IMR-90 (cell line): ENCODE results near the gene EVA1A. TPM values are rescaled to one million over a fixed set of nuclear protein-coding genes. Genes with fewer than 3 reads are reported as not detected.

Source experiments
- ATAC-seq: fragments of 200-7000 bp; cut with Tn5 transposase; 2 replicates; pipeline ENCODE4 v1.9.1; 2020; ENCODE audit warnings: low read depth, mild to moderate bottlenecking, moderate library complexity
- BruUV-seq: library from RNA; stranded (reverse); fragments of 400-500 nt; replicated peaks from 2 replicates; lab custom pipeline; 2021; lab: Mats Ljungman, UMichigan
- CTCF ChIA-PET: fragments of 300-600 bp; formaldehyde crosslinking; extraction: SDS; loops from one replicate; lab custom pipeline; 2021; ENCODE audit warnings: antibody characterized with exemption; lab: Yijun Ruan, JAX
- POLR2A ChIA-PET: fragments of 300-600 bp; sonication (Branson Sonifier 250); formaldehyde crosslinking; loops from one replicate; lab custom pipeline; 2022; ENCODE audit warnings: antibody characterized with exemption; ENCODE audit not compliant: unreplicated experiment; lab: Charles Lee
- DNase-seq: peaks from one replicate; pipeline ENCODE4 v3.0.0; 2013
- H2AFZ ChIP-seq: replicated peaks from 2 replicates; pipeline ENCODE3; 2013; ENCODE audit warnings: low read length, mild to moderate bottlenecking; ENCODE audit not compliant: poor library complexity
- H2AK5ac ChIP-seq: 2 replicates; pipeline ENCODE4 v1.6.1; 2013; ENCODE audit warnings: low read depth, low read length, inconsistent platforms
- H2AK9ac ChIP-seq: replicated peaks from 2 replicates; pipeline ENCODE3; 2013; ENCODE audit warnings: mild to moderate bottlenecking, low read depth, low read length, moderate library complexity; ENCODE audit not compliant: poor library complexity
- H2BK120ac ChIP-seq: 2 replicates; pipeline ENCODE4 v1.6.1; 2013; ENCODE audit warnings: low read depth, low read length, inconsistent platforms
- H2BK15ac ChIP-seq: 3 replicates; pipeline ENCODE4 v1.6.1; 2013; ENCODE audit warnings: low read depth, low read length, inconsistent platforms
- H2BK20ac ChIP-seq: 2 replicates; pipeline ENCODE4 v1.6.1; 2013; ENCODE audit warnings: low read depth, mild to moderate bottlenecking, inconsistent platforms, low read length, moderate library complexity
- H2BK5ac ChIP-seq: 2 replicates; pipeline ENCODE4 v1.6.1; 2013; ENCODE audit warnings: mild to moderate bottlenecking, low read depth, low read length, inconsistent platforms; ENCODE audit not compliant: poor library complexity, severe bottlenecking
- H3K14ac ChIP-seq: replicated peaks from 2 replicates; pipeline ENCODE4 v1.6.1; 2013; ENCODE audit warnings: low read depth, low read length, inconsistent platforms
- H3K18ac ChIP-seq: 2 replicates; pipeline ENCODE4 v1.6.1; 2013; ENCODE audit warnings: low read depth, low read length, control low read depth
- H3K23ac ChIP-seq: 2 replicates; pipeline ENCODE4 v1.6.1; 2013; ENCODE audit warnings: low read depth, low read length, inconsistent platforms
- H3K27ac ChIP-seq: 2 replicates; pipeline ENCODE4 v1.5.1; 2013; ENCODE audit warnings: mild to moderate bottlenecking, control low read depth, low read length; ENCODE audit not compliant: insufficient read depth
- H3K27me3 ChIP-seq: 2 replicates; pipeline ENCODE4 v1.6.1; 2013; ENCODE audit warnings: low read length; ENCODE audit not compliant: control insufficient read depth, insufficient read depth
- H3K36me3 ChIP-seq: 2 replicates; pipeline ENCODE4 v1.6.1; 2013; ENCODE audit warnings: low read length, mixed read lengths; ENCODE audit not compliant: control insufficient read depth, insufficient read depth
- H3K4ac ChIP-seq: 2 replicates; pipeline ENCODE4 v1.6.1; 2013; ENCODE audit warnings: low read depth, low read length, inconsistent platforms
- H3K4me1 ChIP-seq: 2 replicates; pipeline ENCODE4 v1.6.1; 2013; ENCODE audit warnings: low read length, mixed read lengths; ENCODE audit not compliant: control insufficient read depth, insufficient read depth
- H3K4me2 ChIP-seq: 2 replicates; pipeline ENCODE4 v1.6.1; 2013; ENCODE audit warnings: low read depth, mild to moderate bottlenecking, control low read depth, low read length, moderate library complexity
- H3K4me3 ChIP-seq: 2 replicates; pipeline ENCODE4 v1.5.1; 2013; ENCODE audit warnings: low read depth, mild to moderate bottlenecking, control low read depth, low read length, moderate library complexity; ENCODE audit not compliant: insufficient read depth
- H3K56ac ChIP-seq: 2 replicates; pipeline ENCODE4 v1.6.1; 2013; ENCODE audit warnings: low read length, inconsistent platforms; ENCODE audit not compliant: insufficient read depth; ENCODE audit errors: extremely low read depth
- H3K79me1 ChIP-seq, 2 experiments: 2 replicates each; pipeline ENCODE4 v1.6.1; 2013; ENCODE audit warnings: low read length in 2 of 2, inconsistent platforms in 1 of 2, low read depth in 1 of 2
- H3K9ac ChIP-seq: 2 replicates; pipeline ENCODE4 v1.6.1; 2013; ENCODE audit warnings: low read depth, low read length, control low read depth
- H3K9me1 ChIP-seq: 2 replicates; pipeline ENCODE4 v1.6.1; 2013; ENCODE audit warnings: low read length, inconsistent platforms; ENCODE audit not compliant: insufficient read depth
- H3K9me3 ChIP-seq: 2 replicates; pipeline ENCODE4 v1.6.1; 2013; ENCODE audit warnings: low read length; ENCODE audit not compliant: control insufficient read depth, insufficient read depth
- H4K20me1 ChIP-seq: 2 replicates; pipeline ENCODE4 v1.6.1; 2013; ENCODE audit warnings: low read length, inconsistent platforms; ENCODE audit not compliant: insufficient read depth
- H4K5ac ChIP-seq: 2 replicates; pipeline ENCODE4 v1.6.1; 2013; ENCODE audit warnings: mild to moderate bottlenecking, low read depth, low read length, control low read depth
- H4K8ac ChIP-seq, 2 experiments: 2 replicates each; pipeline ENCODE4 v1.6.1; 2013; ENCODE audit warnings: low read depth in 2 of 2, low read length in 2 of 2, control low read depth in 1 of 2, inconsistent platforms in 1 of 2
- H4K91ac ChIP-seq: 2 replicates; pipeline ENCODE4 v1.6.1; 2013; ENCODE audit warnings: low read depth, low read length, inconsistent platforms; ENCODE audit not compliant: insufficient read depth
- CEBPB ChIP-seq: IDR thresholded peaks from 2 replicates; pipeline ENCODE4 v1.6.1; 2012; ENCODE audit warnings: low read depth, low read length, improper control_type of control experiment
- CHD1 ChIP-seq: IDR thresholded peaks from 2 replicates; pipeline ENCODE4 v1.6.1; 2012; ENCODE audit warnings: low read depth, low read length, improper control_type of control experiment
- CTCF ChIP-seq: conservative IDR thresholded peaks from 2 replicates; pipeline ENCODE4 v1.5.1; 2012; ENCODE audit warnings: mild to moderate bottlenecking, low read depth, low read length, improper control_type of control experiment
- FOS ChIP-seq: fragments of 150-350 bp; IDR thresholded peaks from 2 replicates; pipeline ENCODE4 v1.6.1; 2016; ENCODE audit warnings: low read depth, low read length
- MAFK ChIP-seq: IDR thresholded peaks from 2 replicates; pipeline ENCODE4 v1.6.1; 2012; ENCODE audit warnings: low read depth, low read length, improper control_type of control experiment
- MAZ ChIP-seq: IDR thresholded peaks from 2 replicates; pipeline ENCODE4 v1.6.1; 2012; ENCODE audit warnings: low read depth, mild to moderate bottlenecking, low read length, improper control_type of control experiment, moderate library complexity, borderline replicate concordance
- MXI1 ChIP-seq: IDR thresholded peaks from 2 replicates; pipeline ENCODE4 v1.6.1; 2012; ENCODE audit warnings: low read depth, mild to moderate bottlenecking, low read length, moderate library complexity, borderline replicate concordance
- NFE2L2 ChIP-seq: fragments of 150-350 bp; IDR thresholded peaks from 2 replicates; pipeline ENCODE4 v1.6.1; 2016; ENCODE audit warnings: low read depth, mild to moderate bottlenecking, low read length
- POLR2A ChIP-seq: IDR thresholded peaks from 2 replicates; pipeline ENCODE4 v1.6.1; 2012; ENCODE audit warnings: mild to moderate bottlenecking, low read depth, low read length
- RAD21 ChIP-seq: IDR thresholded peaks from 2 replicates; pipeline ENCODE4 v1.6.1; 2012; ENCODE audit warnings: low read length, improper control_type of control experiment
- RCOR1 ChIP-seq: IDR thresholded peaks from 2 replicates; pipeline ENCODE4 v1.6.1; 2012; ENCODE audit warnings: mild to moderate bottlenecking, low read length, improper control_type of control experiment; ENCODE audit not compliant: insufficient replicate concordance
- RFX5 ChIP-seq: IDR thresholded peaks from 2 replicates; pipeline ENCODE4 v1.8.0; 2012; ENCODE audit warnings: low read depth, mild to moderate bottlenecking, low read length, moderate library complexity
- SMC3 ChIP-seq: fragments of 150-350 bp; IDR thresholded peaks from 2 replicates; pipeline ENCODE4 v1.6.1; 2016; ENCODE audit warnings: low read depth, mild to moderate bottlenecking, antibody characterized with exemption, low read length, moderate library complexity
- WGBS, 2 experiments: methylation state at CpG; one replicate each; pipeline versions ENCODE4 v1.1.5 to v1.1.7; 2013; ENCODE audit warnings: missing lambda C conversion rate in 2 of 2; ENCODE audit not compliant: insufficient read length in 1 of 2; ENCODE audit errors: extremely low coverage in 2 of 2; 5-methylcytosine and 5-hydroxymethylcytosine counted together
- dilution Hi-C: fragments of 300-500 bp; cut with HindIII; formaldehyde crosslinking; loops from one replicate; pipeline ENCODE4 v1.14.3; 2018; ENCODE audit warnings: low sequenced_read_pairs; ENCODE audit not compliant: unreplicated experiment
- in situ Hi-C: fragments of 300-500 bp; cut with MboI; formaldehyde crosslinking; loops from 3 replicates; pipeline ENCODE4 v1.14.3; 2019; ENCODE audit warnings: low sequenced_read_pairs, inconsistent platforms, mixed read lengths
- intact Hi-C: fragments of 100-400 bp; cut with micrococcal nuclease; formaldehyde crosslinking; loops from 2 replicates; pipeline ENCODE4 v1.10.0; 2022
- polyA plus RNA-seq, 3 experiments: library from polyadenylated mRNA; depleted of rRNA; stranded (reverse); fragments of >200 nt; gene quantifications; 2 replicates each; pipeline ENCODE4 v1.2.3, GENCODE V29; 2012; ENCODE audit warnings: low replicate concordance in 1 of 3
- total RNA-seq: library from RNA; depleted of rRNA; stranded (reverse); fragments of >200 nt; gene quantifications from 2 replicates; pipeline ENCODE4 v1.2.3, GENCODE V29; 2012
- TF ChIP-seq, protein P1 (sequence below): fragments of 150-350 bp; IDR thresholded peaks from 2 replicates; pipeline ENCODE4 v1.6.1; 2017; ENCODE audit warnings: mild to moderate bottlenecking, antibody characterized with exemption, low read length, low read depth
- TF ChIP-seq, protein P2 (sequence below): fragments of 150-350 bp; IDR thresholded peaks from 2 replicates; pipeline ENCODE4 v1.6.1; 2016; ENCODE audit warnings: low read depth, mild to moderate bottlenecking, low read length, moderate library complexity, borderline replicate concordance

EVA1A gene
- total and polyA plus RNA-seq, 2 of the 4 experiments (the other 2 are of a cell fraction) = 54.5 to 93.7 TPM

- H3K18ac ChIP-seq = no peak overlapping the region
- BruUV-seq = no TSS peak
- H3K4me3 ChIP-seq = no peak overlapping the region
- no peak overlapping the region for H2BK15ac ChIP-seq
- no peak overlapping the region for H2BK120ac ChIP-seq
- no peak overlapping the region for H2BK20ac ChIP-seq
- no peak overlapping the region for H2BK5ac ChIP-seq
- H3K4me2 ChIP-seq = no peak overlapping the region
- no peak overlapping the region for H3K23ac ChIP-seq
- H3K4me1 ChIP-seq = peaks cover 1% of the 10 kb centered on the region; the same call in 1 of the 2 replicates
- H3K9ac ChIP-seq = no peak overlapping the region
- no peak overlapping the region for H3K14ac ChIP-seq
- no peak overlapping the region for H4K5ac ChIP-seq
- H3K27ac ChIP-seq = no peak overlapping the region
- H3K9me1 ChIP-seq = no peaks in the 10 kb centered on the region
- no peak overlapping the region for H2AK9ac ChIP-seq
- no peaks in the 10 kb centered on the region for H3K9me3 ChIP-seq
- POLR2A ChIA-PET = interaction anchor here (1.0 kb wide), 1 partner anchor 172 kb away, joined by 3 read pairs; no protein-coding TSS in a partner anchor
- H2AFZ ChIP-seq = no peak overlapping the region
- intact Hi-C loops = no loop called here
- no CpG with 5 or more reads among the region's 14 CpGs for WGBS, 2 experiments
- H3K4ac ChIP-seq = no peak overlapping the region
- H4K91ac ChIP-seq = no peak overlapping the region
- no peak overlapping the region for H4K8ac ChIP-seq
- H3K36me3 ChIP-seq = no peaks in the 10 kb centered on the region
- H4K20me1 ChIP-seq = no peaks in the 10 kb centered on the region
- in situ Hi-C loops = no loop called here
- H3K27me3 ChIP-seq = peaks cover 40% of the 10 kb centered on the region
- DNase-seq (peak; percentile 85), ATAC-seq (peak; percentile 88)
- dilution Hi-C loops = loop anchor here (25.0 kb wide), 1 partner anchor 178 kb away; the partner anchor contains the start of gene MRPL19
- no peak overlapping the region for H3K56ac ChIP-seq
- CTCF ChIA-PET = interaction anchor here (2.5 kb wide), 1 partner anchor 168 kb away, joined by 7 read pairs; no protein-coding TSS in a partner anchor
- H3K79me1 ChIP-seq = no peaks in the 10 kb centered on the region
- H2AK5ac ChIP-seq = no peak overlapping the region
- TF ChIP-seq RCOR1 = no peak
- no peak for TF ChIP-seq NFE2L2
- no peak for TF ChIP-seq CTCF
- TF ChIP-seq, protein P1, sequence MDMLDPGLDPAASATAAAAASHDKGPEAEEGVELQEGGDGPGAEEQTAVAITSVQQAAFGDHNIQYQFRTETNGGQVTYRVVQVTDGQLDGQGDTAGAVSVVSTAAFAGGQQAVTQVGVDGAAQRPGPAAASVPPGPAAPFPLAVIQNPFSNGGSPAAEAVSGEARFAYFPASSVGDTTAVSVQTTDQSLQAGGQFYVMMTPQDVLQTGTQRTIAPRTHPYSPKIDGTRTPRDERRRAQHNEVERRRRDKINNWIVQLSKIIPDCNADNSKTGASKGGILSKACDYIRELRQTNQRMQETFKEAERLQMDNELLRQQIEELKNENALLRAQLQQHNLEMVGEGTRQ = no peak
- TF ChIP-seq MXI1 = no peak
- TF ChIP-seq RFX5 = no peak
- TF ChIP-seq MAZ = no peak
- TF ChIP-seq, protein P2, sequence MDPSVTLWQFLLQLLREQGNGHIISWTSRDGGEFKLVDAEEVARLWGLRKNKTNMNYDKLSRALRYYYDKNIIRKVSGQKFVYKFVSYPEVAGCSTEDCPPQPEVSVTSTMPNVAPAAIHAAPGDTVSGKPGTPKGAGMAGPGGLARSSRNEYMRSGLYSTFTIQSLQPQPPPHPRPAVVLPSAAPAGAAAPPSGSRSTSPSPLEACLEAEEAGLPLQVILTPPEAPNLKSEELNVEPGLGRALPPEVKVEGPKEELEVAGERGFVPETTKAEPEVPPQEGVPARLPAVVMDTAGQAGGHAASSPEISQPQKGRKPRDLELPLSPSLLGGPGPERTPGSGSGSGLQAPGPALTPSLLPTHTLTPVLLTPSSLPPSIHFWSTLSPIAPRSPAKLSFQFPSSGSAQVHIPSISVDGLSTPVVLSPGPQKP = no peak
- no peak for TF ChIP-seq POLR2A
- TF ChIP-seq SMC3 = no peak
- TF ChIP-seq FOS = peak; percentile 26; the same call in 1 of the 2 replicates
- TF ChIP-seq MAFK = peak; percentile 100
- TF ChIP-seq RAD21 = no peak
- TF ChIP-seq CHD1 = no peak
- peak; percentile 84 for TF ChIP-seq CEBPB
These were observed 101.0 kb downstream of the EVA1A start for GRCh38 chr2:75459565-75460310.
